Cardiac atrium fibroblast (primary cell): Measurements from ENCODE around the gene KIAA1191. TPM values are rescaled to one million over a fixed set of nuclear protein-coding genes. Genes with fewer than 3 reads are reported as not detected.

Experiments
- total RNA-seq: library from RNA; depleted of rRNA; stranded (reverse); fragments of >200 nt; gene quantifications from 2 replicates; pipeline ENCODE4 v1.2.3, GENCODE V29; 2015

Gene KIAA1191, protein sequence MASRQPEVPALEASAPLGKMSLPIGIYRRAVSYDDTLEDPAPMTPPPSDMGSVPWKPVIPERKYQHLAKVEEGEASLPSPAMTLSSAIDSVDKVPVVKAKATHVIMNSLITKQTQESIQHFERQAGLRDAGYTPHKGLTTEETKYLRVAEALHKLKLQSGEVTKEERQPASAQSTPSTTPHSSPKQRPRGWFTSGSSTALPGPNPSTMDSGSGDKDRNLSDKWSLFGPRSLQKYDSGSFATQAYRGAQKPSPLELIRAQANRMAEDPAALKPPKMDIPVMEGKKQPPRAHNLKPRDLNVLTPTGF
- 88.3 and 144 TPM in 2 replicates for total RNA-seq

DNA sequence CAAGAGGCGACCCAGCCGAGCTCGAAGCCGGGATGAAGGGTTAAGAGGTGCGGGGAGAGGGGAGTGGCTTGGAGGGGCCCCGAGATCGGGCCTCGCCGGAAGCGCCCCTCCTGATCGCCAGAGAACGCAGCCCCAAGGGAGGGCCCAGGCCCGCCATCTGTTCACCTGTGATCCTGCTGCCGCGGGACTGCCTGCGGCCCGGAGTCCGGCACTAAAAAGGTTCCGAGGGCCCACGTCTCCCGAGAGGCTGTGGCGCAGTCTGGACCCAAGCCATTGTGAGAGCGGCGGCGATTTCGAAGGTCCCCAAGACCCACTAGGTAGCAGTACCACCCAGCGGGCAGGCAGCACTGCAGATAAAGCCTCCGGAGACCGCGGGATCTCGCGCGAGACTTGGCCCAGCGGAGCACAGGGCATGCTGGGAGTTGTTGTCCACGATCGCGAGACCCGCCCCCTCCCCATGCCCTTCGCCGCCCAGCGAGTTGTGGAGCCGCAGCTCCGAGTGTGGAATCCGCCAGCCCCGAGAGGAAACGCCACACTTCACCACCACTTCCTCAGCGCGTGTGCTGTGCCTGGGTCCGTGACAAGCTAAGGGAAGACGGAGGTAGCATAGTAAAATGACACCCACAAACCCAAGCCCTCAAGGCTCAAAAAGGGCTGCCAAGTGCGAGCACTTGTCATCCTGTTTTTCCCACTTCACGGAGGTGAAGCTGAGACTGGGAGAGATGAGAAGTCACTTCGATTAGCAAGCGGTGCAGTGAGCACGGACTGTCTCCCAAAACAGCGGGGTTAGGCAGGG lies at the start of gene KIAA1191:
Gene KIAA1191 (minus strand): TSS at position 328 of the 796 bp plus-strand sequence. CDS start 2,256 bp downstream, outside the sequence.

GRCh38 chr5:176388444-176389134 lies 27.0 kb upstream of the KIAA1191 start, which contains the start of the genes HIGD2A and NOP16:
Gene HIGD2A, plus strand, starts transcription at chr5:176388751. Its CDS starts 69 bp downstream, at chr5:176388820.
Gene NOP16, minus strand, starts transcription at chr5:176388598. Its CDS starts 59 bp downstream, at chr5:176388539.

GRCh38 chr5:176365351-176366231 lies 4.0 kb upstream of the KIAA1191 start, which contains the start of gene ARL10:
Gene ARL10, plus strand, starts transcription at chr5:176365487. Its CDS starts 77 bp downstream, at chr5:176365564.

Other genes starting within 250 kb of the KIAA1191 start
- 7.0 and 11.5 TPM in 2 replicates for gene SIMC1, start 123.3 kb downstream of the KIAA1191 start, total RNA-seq
- gene ARL10, start 3.7 kb upstream of the KIAA1191 start, total RNA-seq = 5.6 and 8.7 TPM in 2 replicates
- gene NOP16, start 26.8 kb upstream of the KIAA1191 start, total RNA-seq = 13.3 and 19.3 TPM in 2 replicates
- gene HIGD2A, start 27.0 kb upstream of the KIAA1191 start, total RNA-seq = 85.7 and 124 TPM in 2 replicates
- 86.3 and 98.0 TPM in 2 replicates for gene CLTB, start 54.8 kb upstream of the KIAA1191 start, total RNA-seq
- 32.7 and 35.2 TPM in 2 replicates for gene FAF2, start 86.6 kb upstream of the KIAA1191 start, total RNA-seq
- gene RNF44, start 175.6 kb upstream of the KIAA1191 start, total RNA-seq = 2.9 and 4.9 TPM in 2 replicates
- not detected in 2 replicates for gene CDHR2, start 187.6 kb upstream of the KIAA1191 start, total RNA-seq
- 2.7 and 3.7 TPM in 2 replicates for gene GPRIN1, start 248.4 kb upstream of the KIAA1191 start, total RNA-seq